GM19351 (cell line): ENCODE results near the gene MYLK.
"Not testable (repeated sequence)": the region's sequence is repeated elsewhere in the genome, so short reads cannot be mapped to it uniquely, and the experiment has no call there.

Experiments
- ATAC-seq: cut with Tn5 transposase; IDR thresholded peaks from one replicate; pipeline ENCODE4 v1.9.1; 2021; ENCODE audit warnings: mild to moderate bottlenecking, moderate library complexity; ENCODE audit not compliant: unreplicated experiment

MYLK gene, protein sequence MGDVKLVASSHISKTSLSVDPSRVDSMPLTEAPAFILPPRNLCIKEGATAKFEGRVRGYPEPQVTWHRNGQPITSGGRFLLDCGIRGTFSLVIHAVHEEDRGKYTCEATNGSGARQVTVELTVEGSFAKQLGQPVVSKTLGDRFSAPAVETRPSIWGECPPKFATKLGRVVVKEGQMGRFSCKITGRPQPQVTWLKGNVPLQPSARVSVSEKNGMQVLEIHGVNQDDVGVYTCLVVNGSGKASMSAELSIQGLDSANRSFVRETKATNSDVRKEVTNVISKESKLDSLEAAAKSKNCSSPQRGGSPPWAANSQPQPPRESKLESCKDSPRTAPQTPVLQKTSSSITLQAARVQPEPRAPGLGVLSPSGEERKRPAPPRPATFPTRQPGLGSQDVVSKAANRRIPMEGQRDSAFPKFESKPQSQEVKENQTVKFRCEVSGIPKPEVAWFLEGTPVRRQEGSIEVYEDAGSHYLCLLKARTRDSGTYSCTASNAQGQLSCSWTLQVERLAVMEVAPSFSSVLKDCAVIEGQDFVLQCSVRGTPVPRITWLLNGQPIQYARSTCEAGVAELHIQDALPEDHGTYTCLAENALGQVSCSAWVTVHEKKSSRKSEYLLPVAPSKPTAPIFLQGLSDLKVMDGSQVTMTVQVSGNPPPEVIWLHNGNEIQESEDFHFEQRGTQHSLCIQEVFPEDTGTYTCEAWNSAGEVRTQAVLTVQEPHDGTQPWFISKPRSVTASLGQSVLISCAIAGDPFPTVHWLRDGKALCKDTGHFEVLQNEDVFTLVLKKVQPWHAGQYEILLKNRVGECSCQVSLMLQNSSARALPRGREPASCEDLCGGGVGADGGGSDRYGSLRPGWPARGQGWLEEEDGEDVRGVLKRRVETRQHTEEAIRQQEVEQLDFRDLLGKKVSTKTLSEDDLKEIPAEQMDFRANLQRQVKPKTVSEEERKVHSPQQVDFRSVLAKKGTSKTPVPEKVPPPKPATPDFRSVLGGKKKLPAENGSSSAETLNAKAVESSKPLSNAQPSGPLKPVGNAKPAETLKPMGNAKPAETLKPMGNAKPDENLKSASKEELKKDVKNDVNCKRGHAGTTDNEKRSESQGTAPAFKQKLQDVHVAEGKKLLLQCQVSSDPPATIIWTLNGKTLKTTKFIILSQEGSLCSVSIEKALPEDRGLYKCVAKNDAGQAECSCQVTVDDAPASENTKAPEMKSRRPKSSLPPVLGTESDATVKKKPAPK (N-terminal part only)

GRCh38 chr3:123884203-123884831, at the start of gene MYLK:
Gene MYLK (minus strand): TSS chr3:123884332. CDS start chr3:123793841, 90,491 bp downstream.
- ATAC-seq: peak; percentile 81

DNA sequence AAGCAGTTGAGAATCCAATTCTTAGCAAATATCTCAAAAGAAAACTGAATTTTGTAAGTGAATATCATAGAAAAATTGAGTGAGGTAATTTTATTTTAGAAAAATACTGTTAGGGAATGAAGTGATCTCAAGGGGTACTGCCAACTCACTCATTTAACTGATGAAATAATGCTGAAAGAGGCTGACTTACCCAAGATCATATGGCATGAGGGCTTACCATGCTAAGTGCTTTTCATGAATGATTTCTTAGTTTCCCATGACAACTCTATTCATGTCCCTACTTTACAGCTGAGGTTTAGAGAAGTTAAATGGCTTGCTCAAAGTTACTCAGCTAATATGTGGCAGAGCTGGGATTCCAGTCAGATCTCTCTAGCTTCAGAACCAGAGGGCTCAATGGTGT, 46.3 kb upstream of the MYLK start:
- no peak for ATAC-seq

DNA sequence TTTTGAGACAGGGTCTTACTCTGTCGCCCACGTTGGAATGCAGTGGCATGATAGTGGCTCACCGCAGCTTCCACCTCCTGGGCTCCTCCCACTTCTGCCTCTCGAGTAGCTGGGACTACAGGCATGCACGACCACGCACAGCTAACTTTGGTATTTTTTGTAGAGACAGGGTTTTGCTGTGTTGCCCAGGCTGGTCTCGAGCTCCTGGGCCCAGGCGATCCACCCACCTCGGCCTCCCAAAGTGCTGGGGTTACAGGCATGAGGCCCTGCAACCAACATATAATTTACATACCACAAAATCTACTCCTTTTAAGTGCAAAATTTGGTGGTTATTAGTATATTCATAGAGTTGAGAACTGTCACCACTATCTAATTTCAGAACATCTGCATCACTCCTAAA, 45.2 kb upstream of the MYLK start:
- no peak for ATAC-seq

DNA sequence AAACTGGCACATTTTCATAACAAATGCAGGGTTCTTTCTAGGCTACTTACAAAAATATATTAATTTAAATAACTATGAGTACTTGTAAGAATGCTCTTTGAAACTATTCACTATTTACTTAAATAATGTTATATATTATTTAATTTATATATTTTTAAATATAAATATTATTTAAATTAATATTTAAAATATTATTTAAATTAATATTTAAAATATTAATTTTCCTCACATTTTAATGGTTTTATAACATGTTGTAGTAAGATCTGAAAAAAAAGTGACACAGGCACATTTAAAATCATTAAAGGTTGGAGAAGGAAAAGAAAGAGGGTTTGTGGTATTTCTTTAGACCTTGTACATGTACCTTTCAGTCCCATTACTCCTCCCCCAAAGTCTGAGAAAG, 42.3 kb upstream of the MYLK start:
- ATAC-seq: no peak

GRCh38 chr3:123920868-123921267, 36.7 kb upstream of the MYLK start:
- ATAC-seq: no peak

GRCh38 chr3:123920383-123920782, 36.3 kb upstream of the MYLK start:
- no peak for ATAC-seq

DNA sequence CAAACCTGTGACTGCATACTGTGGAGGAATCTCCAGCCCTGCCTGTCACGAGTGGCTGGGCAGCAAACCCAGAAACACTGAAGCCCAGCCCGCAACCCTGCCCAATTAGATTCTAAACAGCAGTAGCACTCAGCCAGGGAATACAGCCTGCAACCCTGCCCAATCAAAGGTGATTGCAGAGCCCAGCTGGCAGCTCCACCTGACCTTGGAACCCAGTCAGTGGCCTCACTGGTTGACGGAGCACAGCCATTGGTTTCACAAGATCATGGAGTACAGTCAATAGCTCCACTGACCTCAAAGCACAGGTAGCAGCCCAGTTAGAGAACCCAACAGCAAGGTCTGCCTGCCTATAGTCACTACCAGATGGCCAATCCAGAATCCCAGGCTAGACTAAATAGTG, 35.2 kb upstream of the MYLK start:
- ATAC-seq: no peak

DNA sequence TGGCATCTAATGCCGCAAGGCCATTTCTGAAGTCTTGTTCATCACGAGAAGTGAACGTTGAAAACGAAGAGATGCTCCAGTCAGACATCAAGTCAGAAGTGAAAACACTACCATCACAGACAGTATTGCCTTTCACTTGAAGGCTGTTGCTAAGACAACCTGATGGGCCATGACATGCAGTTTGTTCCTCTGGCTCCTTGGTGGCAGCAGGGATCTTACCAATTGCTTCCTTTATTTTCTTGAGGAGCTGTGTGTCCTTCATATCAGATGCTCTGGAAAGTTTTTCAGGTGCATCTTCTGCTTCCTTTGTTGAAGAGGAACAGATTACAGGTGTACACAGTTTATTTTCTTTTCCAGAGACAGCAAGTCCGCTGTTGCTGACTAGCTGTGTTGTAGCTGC, 30.7 kb upstream of the MYLK start:
- no peak for ATAC-seq

- ATAC-seq: peak; percentile 69
Measured at GRCh38 chr3:123909785-123910184, 25.7 kb upstream of the MYLK start.

DNA sequence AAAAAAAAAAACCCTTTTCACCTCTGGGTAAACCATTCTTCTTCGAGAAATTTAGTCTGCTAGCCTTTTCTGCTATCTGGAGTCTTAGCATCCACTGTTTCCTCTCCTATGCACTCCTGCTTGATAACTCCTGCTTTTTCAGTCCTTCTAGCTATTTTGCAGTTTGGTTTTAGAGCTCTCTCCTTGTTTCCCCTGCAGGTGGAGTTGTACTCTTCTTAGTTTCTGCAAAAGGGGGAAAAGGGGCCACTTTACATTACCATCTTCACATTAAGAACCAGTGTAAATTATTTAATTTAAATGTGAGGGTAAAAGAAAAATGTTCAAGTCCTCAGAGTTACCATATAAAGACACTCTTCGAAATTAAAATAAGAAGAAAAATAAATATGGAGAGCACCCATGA, 23.6 kb upstream of the MYLK start:
- ATAC-seq: no peak

DNA sequence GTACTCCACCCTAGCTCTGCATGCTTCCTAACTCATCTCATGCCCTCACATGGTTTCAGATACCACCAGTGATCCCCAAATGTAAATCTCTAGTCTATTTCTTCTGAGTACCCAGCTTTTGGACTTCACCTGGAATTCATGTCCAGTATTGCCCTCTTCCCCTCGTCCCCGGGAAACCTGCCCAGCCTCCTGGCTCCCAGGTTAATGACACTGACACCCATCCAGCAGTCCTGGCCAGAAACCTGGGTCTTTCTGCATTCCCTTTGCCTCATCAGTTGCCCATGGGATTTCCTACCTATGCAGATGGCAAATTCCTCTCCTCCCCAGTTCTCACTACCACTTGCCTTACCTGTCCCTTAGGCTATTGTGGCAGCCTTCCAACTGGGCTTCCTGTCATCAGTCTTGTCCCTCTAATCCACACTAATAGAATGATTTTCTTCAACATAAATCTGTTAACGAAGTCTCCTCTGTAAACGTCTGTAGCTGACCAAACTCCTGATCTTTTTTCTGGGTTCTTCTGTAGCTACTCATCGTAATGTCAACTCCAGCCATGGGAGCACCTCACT, 15.3 kb upstream of the MYLK start:
- no peak for ATAC-seq

GRCh38 chr3:123893012-123893411, 8.9 kb upstream of the MYLK start:
- no peak for ATAC-seq

DNA sequence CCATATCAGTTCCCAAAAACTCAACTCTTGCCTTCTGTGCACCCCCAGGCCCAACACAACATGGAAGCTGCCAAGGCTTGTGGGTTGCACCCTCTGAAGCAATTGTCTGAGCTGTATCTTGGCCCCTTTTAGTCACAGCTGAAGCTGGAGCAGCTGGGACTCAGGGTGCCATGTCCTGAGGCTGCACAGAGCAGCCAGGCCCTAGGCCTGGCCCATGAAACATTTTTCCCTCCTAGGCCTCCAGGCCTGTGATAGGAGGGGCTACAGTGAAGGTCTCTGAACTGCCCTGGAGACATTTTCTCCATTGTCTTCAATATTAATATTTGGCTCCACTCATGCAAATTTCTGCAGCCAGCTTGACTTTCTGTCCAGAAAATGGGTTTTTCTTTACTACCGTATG, 8.1 kb upstream of the MYLK start:
- no peak for ATAC-seq

DNA sequence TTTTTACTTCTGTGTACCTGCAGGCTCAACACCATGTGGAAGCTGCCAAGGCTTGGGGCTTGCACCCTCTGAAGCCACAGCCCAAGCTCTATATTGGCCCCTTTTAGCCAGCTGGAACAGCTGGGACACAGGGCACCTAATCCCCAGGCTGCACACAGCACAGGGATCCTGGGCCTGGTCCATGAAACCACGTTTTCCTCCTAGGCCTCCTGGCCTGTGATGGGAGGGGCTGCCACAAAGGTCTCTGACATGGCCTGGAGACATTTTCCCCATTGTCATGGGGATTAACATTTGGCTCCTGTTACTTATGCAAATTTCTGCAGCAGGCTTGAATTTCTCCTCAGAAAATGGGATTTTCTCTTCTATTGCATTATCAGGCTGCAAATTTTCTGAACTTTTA, 6.9 kb upstream of the MYLK start:
- not testable (repeated sequence) for ATAC-seq

GRCh38 chr3:123890162-123890561, 6.0 kb upstream of the MYLK start:
- ATAC-seq: not testable (repeated sequence)

DNA sequence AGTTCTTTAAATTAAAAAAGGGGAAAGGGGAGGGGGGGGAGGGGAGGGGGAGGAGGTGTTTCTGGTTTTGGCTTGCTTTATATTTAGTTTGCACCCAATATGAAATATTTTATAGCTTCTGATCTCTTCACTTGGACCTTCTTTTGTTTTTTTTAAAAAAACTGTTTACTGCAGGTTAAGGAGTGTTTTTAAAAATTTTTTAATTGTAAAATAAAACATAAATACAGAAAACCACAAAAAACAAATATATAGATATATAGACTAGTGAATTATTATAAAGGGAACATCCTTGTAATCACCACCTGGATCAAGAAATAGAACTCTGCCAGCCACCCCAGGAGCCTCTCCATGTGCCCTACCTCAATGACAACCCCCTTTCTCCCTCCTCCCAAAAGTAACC, 861 bp upstream of the MYLK start:
- no peak for ATAC-seq

- no peak for ATAC-seq
Measured at GRCh38 chr3:123883701-123884202, 380 bp downstream of the MYLK start.

- no peak for ATAC-seq
Measured at GRCh38 chr3:123883111-123883510, 1.0 kb downstream of the MYLK start.

DNA sequence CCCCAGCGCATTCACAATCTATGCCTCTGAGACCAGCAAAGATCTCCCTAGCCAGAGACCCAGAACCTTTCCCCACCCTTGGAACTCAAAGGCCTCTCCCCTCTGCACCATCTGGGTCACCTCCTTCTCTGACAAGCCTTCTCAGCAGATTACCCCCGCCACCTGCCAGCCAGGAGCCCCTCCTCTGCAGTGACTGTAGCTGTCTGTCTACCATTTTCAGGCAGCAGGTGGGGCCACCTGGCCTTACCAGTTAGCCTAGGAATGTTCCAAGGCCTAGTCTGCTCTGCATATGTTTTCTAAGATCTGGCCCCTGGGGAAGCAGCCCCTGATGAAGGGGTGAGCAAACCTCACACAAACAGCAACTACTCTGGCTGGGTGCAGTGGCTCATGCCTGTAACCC, 2.4 kb downstream of the MYLK start:
- ATAC-seq: no peak

DNA sequence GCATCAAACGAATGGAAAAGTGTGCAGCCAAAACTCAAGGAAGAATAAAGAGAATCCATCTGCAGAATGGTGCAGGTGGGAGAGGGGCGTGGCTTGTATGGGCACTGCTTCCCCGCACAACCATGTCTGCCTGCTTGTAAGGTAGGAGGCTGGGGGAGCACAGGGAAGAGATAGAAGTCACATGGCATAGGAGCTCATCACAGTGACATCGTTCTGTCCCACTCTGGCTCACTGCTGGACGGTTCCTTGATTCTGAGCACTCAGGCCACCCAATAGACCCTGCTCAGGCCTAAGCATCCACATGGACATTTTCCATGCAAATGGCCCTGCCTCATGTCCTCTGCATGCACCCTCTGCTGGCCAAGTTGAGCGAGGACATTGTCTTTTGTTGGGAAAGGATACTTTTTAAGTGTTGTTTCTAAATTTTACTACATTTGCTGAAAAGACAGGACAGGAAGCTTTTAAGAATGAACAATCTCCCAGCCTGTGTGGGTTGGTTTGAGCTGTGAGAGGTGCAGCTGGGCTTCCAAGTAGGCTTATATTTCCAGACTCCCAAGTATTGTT, 3.1 kb downstream of the MYLK start:
- ATAC-seq: no peak
